ENCODE data around the gene PCNT.
"Not testable (repeated sequence)": the region's sequence is repeated elsewhere in the genome, so short reads cannot be mapped to it uniquely, and the experiment has no call there.

Gene PCNT

GRCh38 chr21:46427516-46427915 is 103.6 kb downstream of the PCNT start:
- no peak for DNase-seq (ENCODE audit: low read depth)

GRCh38 chr21:46428286-46428685 is 104.3 kb downstream of the PCNT start:
- no peak for DNase-seq (ENCODE audit: low read depth)

GRCh38 chr21:46428987-46429710 is 105.2 kb downstream of the PCNT start:
- no peak for DNase-seq (ENCODE audit: low read depth)

GRCh38 chr21:46429754-46430681 is 106.1 kb downstream of the PCNT start:
- no peak for DNase-seq (ENCODE audit: low read depth)

- no peak for DNase-seq (ENCODE audit: low read depth)
Measured at GRCh38 chr21:46431448-46431847, 107.5 kb downstream of the PCNT start.

- no peak for DNase-seq (ENCODE audit: low read depth)
Measured at GRCh38 chr21:46431884-46432488, 108.0 kb downstream of the PCNT start.

- DNase-seq (ENCODE audit: low read depth): not testable (repeated sequence)
Measured at GRCh38 chr21:46433116-46433515, 109.2 kb downstream of the PCNT start.

GRCh38 chr21:46434322-46434958 is 110.5 kb downstream of the PCNT start:
- no peak for DNase-seq (ENCODE audit: low read depth)

GRCh38 chr21:46435786-46436227 is 111.9 kb downstream of the PCNT start:
- no peak for DNase-seq (ENCODE audit: low read depth)

GRCh38 chr21:46436621-46437020 is 112.7 kb downstream of the PCNT start:
- no peak for DNase-seq (ENCODE audit: low read depth)

- no peak for DNase-seq (ENCODE audit: low read depth)
Measured at GRCh38 chr21:46437096-46437498, 113.1 kb downstream of the PCNT start.

- no peak for DNase-seq (ENCODE audit: low read depth)
Measured at GRCh38 chr21:46437511-46437910, 113.6 kb downstream of the PCNT start.

- DNase-seq (ENCODE audit: low read depth): no peak
Measured at GRCh38 chr21:46438241-46438640, 114.3 kb downstream of the PCNT start.

GRCh38 chr21:46439906-46440305 is 116.0 kb downstream of the PCNT start:
- no peak for DNase-seq (ENCODE audit: low read depth)

- no peak for DNase-seq (ENCODE audit: low read depth)
Measured at GRCh38 chr21:46441331-46441730, 117.4 kb downstream of the PCNT start.

GRCh38 chr21:46441961-46442498 is 118.1 kb downstream of the PCNT start:
- DNase-seq (ENCODE audit: low read depth): no peak

GRCh38 chr21:46442938-46443337 is 119.0 kb downstream of the PCNT start:
- no peak for DNase-seq (ENCODE audit: low read depth)

- DNase-seq (ENCODE audit: low read depth): no peak
Measured at GRCh38 chr21:46443910-46444309, 120.0 kb downstream of the PCNT start.

- DNase-seq (ENCODE audit: low read depth): no peak
Measured at GRCh38 chr21:46448108-46448507, 124.2 kb downstream of the PCNT start.

- not testable (repeated sequence) for DNase-seq (ENCODE audit: low read depth)
Measured at GRCh38 chr21:46448855-46449254, 124.9 kb downstream of the PCNT start.

GRCh38 chr21:46452710-46453109 is 128.8 kb downstream of the PCNT start:
- no peak for DNase-seq (ENCODE audit: low read depth)

- DNase-seq (ENCODE audit: low read depth): no peak
Measured at GRCh38 chr21:46454142-46454541, 130.2 kb downstream of the PCNT start.

All from T-helper 22 cell (primary cell).